ENCODE data around the gene CYP4F2.
"Not testable (repeated sequence)": the region's sequence is repeated elsewhere in the genome, so short reads cannot be mapped to it uniquely, and the experiment has no call there.

The CYP4F2 gene

DNA sequence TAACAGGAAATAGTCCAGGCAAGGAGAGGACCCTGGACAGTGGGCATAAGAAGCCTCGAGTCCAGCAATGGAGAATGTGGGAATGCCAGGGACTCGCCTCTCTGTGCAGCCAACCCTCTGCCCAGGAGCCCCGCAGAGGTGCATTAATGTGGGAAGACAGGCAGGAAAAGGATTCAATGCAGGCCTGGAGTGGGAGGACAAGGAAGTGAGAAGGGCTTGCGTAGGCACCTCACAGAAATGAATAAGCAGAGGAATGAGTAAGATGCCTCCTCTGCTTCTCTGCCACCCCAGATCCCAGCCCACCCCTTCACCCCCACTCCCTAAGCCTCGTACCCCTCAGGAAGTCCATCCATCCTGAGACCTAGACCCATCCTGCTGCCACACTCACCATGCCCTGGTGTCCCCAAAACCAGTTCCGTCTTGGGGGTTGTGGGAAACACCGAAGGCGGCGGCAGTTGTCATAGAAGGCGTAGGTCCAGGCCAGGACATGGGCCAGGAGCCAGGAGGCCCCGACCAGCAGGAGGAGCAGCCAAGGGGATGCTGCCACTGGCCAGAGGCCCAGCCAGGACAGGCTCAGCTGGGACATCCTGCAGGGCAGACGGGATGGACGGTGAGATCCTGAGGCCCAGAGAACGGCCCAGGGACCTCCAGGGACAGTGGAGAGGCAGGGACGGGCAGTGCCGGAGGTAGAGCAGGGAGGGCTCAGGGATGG is 692 bp downstream of the CYP4F2 start:
- TF ChIP-seq, protein P1, sequence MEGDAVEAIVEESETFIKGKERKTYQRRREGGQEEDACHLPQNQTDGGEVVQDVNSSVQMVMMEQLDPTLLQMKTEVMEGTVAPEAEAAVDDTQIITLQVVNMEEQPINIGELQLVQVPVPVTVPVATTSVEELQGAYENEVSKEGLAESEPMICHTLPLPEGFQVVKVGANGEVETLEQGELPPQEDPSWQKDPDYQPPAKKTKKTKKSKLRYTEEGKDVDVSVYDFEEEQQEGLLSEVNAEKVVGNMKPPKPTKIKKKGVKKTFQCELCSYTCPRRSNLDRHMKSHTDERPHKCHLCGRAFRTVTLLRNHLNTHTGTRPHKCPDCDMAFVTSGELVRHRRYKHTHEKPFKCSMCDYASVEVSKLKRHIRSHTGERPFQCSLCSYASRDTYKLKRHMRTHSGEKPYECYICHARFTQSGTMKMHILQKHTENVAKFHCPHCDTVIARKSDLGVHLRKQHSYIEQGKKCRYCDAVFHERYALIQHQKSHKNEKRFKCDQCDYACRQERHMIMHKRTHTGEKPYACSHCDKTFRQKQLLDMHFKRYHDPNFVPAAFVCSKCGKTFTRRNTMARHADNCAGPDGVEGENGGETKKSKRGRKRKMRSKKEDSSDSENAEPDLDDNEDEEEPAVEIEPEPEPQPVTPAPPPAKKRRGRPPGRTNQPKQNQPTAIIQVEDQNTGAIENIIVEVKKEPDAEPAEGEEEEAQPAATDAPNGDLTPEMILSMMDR (IDR thresholded peaks at IDR 0.05; ENCODE audit: low read depth, low read length) = no peak
- H3K4me3 ChIP-seq (ENCODE audit: low read depth, low read length) = no peak overlapping the region

DNA sequence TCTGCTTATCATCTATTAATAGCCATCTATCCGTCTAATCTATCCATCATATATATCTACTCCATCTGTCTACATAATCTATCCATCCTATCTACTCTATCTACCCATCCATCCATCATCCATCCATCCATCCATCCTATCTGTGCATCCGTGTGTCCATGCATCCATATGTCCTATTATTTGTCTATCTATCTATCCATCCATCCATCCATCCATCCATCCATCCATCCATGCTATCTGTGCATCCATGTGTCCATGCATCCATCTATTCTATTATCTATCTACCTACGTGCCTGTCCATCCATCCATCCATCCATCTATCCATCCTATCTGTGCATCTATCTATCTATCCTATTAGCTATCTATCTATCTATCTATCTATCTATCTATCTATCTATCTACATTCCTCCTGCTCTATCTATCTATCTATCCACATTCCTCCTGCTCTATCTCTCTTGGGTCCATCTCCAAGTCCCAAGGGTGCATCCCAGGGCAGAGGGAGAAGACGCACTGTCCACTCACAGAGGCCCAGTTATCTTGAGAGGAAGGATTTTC is 1.9 kb downstream of the CYP4F2 start:
- TF ChIP-seq, protein P1 (IDR thresholded peaks at IDR 0.05; ENCODE audit: low read depth, low read length) = no peak
- no peak overlapping the region for H3K4me3 ChIP-seq (ENCODE audit: low read depth, low read length)

DNA sequence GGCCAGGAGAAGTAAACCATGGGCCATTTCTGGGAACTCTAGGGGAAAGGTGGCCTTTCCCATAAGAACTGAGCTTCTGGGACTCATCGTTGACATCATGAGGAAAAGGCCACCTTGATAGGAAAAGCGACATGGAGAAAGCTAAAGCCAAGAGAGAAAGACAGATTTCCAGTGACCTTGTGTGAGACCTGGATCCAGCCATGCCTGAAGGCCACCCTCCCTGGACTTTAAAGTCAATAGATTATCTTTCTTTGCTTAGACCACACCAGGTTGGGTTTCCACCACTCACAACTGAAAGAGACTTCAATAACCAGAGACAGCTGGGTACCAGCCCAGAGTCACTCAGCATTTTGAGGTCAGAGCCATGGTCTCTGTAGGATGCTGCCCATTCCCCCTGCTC is 3.5 kb downstream of the CYP4F2 start:
- TF ChIP-seq, protein P1 (IDR thresholded peaks at IDR 0.05; ENCODE audit: low read depth, low read length) = no peak
- H3K4me3 ChIP-seq (ENCODE audit: low read depth, low read length) = no peak overlapping the region

DNA sequence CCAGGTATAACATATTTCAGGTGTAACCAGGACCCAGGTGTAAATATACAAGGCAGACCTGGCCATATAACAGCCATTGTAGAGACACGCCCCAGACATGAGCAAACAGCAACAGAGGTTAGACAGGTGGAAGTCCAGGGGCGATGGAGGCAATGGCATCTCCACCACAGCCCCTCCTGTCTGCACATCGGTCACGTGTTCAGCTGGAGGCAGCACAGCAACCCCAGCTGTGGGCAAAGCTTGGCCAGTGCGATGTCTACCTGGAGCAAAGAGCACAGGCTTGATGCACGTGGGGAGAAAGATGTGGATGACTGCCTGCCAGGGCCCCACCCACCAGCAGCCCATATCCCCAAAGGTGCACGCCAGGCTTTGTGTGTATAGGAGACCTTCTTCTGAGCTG is 4.4 kb downstream of the CYP4F2 start:
- no peak overlapping the region for H3K4me3 ChIP-seq (ENCODE audit: low read depth, low read length)
- TF ChIP-seq, protein P1 (IDR thresholded peaks at IDR 0.05; ENCODE audit: low read depth, low read length) = no peak

DNA sequence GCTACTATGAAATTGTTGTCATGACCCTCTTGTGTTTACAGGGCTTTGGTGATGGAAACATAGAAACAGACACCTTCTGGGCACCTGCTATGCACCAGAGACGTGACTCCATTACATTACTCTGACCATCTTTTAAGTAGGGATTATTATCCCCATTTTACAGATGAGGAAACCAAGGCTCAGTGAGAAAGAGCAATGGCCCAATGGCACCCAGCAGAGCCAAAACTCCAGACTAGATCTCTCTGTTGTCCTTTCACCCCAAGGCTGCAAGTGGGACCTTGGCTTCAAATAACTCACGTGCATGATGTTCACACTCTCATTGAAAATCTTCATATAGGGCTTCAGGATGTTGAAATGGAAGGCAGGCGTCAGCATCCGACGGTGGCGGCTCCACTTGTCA is 5.9 kb downstream of the CYP4F2 start:
- TF ChIP-seq, protein P1 (IDR thresholded peaks at IDR 0.05; ENCODE audit: low read depth, low read length) = no peak
- H3K4me3 ChIP-seq (ENCODE audit: low read depth, low read length) = no peak overlapping the region

DNA sequence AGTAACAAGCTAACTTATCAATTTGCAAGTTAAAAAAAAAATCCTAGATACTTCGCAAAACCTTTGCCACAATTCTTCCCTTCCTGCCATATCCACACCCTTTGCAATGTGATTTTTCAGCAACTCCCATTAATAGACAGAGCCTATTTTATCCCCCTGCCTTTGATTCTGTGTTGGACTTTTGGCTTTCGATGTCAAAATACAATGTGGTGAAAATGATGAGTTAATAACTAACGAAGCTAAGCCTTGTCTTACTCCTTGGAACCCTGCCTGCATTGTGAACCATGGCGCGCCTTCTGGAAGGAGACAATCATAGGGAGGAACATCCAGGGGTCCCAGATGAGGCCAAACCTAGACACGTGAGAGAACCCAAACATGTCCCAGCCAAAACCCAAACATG is 6.4 kb downstream of the CYP4F2 start:
- TF ChIP-seq, protein P1 (IDR thresholded peaks at IDR 0.05; ENCODE audit: low read depth, low read length) = no peak

DNA sequence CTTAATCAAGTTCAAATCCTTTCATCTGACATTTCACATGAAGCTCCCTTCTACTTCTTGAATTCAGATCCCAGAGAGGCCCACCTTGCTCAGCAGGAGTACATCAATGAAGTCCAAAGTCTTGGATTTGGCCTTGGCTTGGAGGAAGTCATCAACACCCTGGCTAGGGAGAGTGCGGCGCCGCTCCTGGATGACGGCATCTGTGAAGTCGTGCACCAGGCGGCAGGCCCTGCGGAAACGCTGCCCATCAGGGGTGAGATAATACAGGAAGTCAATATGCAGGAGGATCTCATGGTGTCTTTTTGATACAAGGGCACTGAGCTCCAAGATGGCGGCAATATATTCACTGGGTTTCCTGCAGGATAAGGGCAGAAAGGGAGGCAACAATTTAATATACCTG is 8.5 kb downstream of the CYP4F2 start:
- H3K4me3 ChIP-seq (ENCODE audit: low read depth, low read length) = not testable (repeated sequence)

More for the DNA sequence above, 6.4 kb downstream of the CYP4F2 start:
- H3K4me3 ChIP-seq (ENCODE audit: low read depth, low read length) = no peak overlapping the region

DNA sequence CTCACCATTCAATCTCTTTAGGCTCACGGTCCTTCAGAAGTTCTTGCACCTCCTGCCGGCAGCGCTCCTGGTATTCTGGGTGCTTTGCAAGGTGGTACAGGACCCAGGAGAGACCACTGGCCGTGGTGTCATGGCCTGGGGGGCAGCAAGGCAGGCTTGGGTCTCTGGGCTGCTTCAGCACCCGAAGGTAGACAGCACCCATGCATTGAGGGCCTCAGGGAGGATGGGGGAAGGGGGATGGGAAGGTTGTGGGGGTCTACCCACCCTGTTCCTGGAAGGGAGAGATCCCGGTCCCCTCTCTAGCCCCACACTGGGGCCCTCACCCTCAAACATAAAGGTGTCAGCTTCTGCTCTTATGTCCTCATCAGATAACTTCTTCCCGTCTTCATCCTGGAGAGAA is 12.0 kb downstream of the CYP4F2 start:
- TF ChIP-seq, protein P1 (IDR thresholded peaks at IDR 0.05; ENCODE audit: low read depth, low read length) = no peak
- no peak overlapping the region for H3K4me3 ChIP-seq (ENCODE audit: low read depth, low read length)

Data from WI38 (cell line).